ENCODE measurements around the gene TTLL5.

The TTLL5 gene

DNA sequence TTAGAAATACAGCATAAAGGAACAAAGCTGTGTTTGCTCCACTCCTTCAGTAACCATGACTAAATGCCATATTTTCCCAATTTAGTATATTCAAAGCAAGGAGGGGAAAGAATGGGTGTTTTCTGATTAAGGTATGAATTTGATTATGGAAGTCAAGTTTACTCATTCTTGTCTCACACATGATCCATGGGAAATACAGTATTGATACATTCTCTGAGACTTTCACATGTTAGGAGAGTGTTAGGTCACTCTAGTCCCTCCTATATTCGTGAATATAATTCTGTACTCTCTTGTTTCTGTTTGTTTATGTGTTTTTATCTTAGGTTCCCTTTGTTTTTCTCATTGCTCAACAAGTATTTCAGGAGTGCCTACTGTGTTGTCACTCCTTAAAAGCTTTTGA lies 42.4 kb downstream of the TTLL5 start (continued):
- TF ChIP-seq CSDC2 (CRISPR knock-in tag; IDR thresholded peaks at IDR 0.05), result no peak
- no peak for TF ChIP-seq ZNF8 (CRISPR knock-in tag; IDR thresholded peaks at IDR 0.05)
- no peak for TF ChIP-seq PATZ1 (CRISPR knock-in tag; IDR thresholded peaks at IDR 0.05; ENCODE audit: borderline replicate concordance)
- no peak for TF ChIP-seq ARNTL (CRISPR knock-in tag; IDR thresholded peaks at IDR 0.05; ENCODE audit: borderline replicate concordance, low read depth)
- no peak for TF ChIP-seq ZNF565 (CRISPR knock-in tag; conservative IDR thresholded peaks at IDR 0.05; ENCODE audit: low read depth)
- TF ChIP-seq PPARA (CRISPR knock-in tag; IDR thresholded peaks at IDR 0.05; ENCODE audit: borderline replicate concordance), result no peak
- TF ChIP-seq ZFP30 (CRISPR knock-in tag; IDR thresholded peaks at IDR 0.05), result no peak

DNA sequence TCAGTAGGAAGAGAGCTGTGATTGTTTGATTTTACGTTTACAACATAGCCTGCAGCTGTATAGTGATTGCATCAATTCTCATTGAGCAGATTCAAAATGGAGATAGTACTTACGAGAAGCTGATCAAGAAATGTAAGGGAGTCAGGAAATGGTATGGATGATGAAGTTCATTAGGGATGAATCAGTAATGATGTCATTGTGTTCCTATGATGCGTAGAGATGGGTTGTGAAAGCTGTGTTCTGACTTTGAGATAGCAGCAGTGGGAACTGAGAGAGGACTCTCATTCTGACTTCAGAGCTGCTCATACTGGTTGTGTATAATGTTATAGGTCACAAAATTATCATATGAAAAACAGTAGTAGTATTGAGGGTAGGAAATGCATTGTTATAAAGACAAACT lies 44.0 kb downstream of the TTLL5 start:
- ATAC-seq, result no peak
- TF ChIP-seq TOX (CRISPR knock-in tag; IDR thresholded peaks at IDR 0.05; ENCODE audit: borderline replicate concordance) (no peak), RARB (CRISPR knock-in tag; IDR thresholded peaks at IDR 0.05) (no peak), GLIS3 (CRISPR knock-in tag; IDR thresholded peaks at IDR 0.05) (no peak), PATZ1 (CRISPR knock-in tag; IDR thresholded peaks at IDR 0.05; ENCODE audit: borderline replicate concordance) (no peak), ZFP30 (CRISPR knock-in tag; IDR thresholded peaks at IDR 0.05) (no peak), ISL1 (CRISPR knock-in tag; IDR thresholded peaks at IDR 0.05) (no peak), ZNF70 (CRISPR knock-in tag; IDR thresholded peaks at IDR 0.05) (no peak), POU6F1 (CRISPR knock-in tag; IDR thresholded peaks at IDR 0.05; ENCODE audit: borderline replicate concordance, low read depth) (no peak), ZNF565 (CRISPR knock-in tag; conservative IDR thresholded peaks at IDR 0.05; ENCODE audit: low read depth) (no peak), OSR1 (CRISPR knock-in tag; IDR thresholded peaks at IDR 0.05) (no peak), SNAI2 (CRISPR knock-in tag; IDR thresholded peaks at IDR 0.05) (no peak), PPARA (CRISPR knock-in tag; IDR thresholded peaks at IDR 0.05; ENCODE audit: borderline replicate concordance) (no peak), TCF4 (CRISPR knock-in tag; IDR thresholded peaks at IDR 0.05; ENCODE audit: borderline replicate concordance) (no peak), BACH2 (CRISPR knock-in tag; IDR thresholded peaks at IDR 0.05; ENCODE audit: borderline replicate concordance) (no peak), ZFP3 (CRISPR knock-in tag; IDR thresholded peaks at IDR 0.05) (no peak)
- TF ChIP-seq, protein P1, sequence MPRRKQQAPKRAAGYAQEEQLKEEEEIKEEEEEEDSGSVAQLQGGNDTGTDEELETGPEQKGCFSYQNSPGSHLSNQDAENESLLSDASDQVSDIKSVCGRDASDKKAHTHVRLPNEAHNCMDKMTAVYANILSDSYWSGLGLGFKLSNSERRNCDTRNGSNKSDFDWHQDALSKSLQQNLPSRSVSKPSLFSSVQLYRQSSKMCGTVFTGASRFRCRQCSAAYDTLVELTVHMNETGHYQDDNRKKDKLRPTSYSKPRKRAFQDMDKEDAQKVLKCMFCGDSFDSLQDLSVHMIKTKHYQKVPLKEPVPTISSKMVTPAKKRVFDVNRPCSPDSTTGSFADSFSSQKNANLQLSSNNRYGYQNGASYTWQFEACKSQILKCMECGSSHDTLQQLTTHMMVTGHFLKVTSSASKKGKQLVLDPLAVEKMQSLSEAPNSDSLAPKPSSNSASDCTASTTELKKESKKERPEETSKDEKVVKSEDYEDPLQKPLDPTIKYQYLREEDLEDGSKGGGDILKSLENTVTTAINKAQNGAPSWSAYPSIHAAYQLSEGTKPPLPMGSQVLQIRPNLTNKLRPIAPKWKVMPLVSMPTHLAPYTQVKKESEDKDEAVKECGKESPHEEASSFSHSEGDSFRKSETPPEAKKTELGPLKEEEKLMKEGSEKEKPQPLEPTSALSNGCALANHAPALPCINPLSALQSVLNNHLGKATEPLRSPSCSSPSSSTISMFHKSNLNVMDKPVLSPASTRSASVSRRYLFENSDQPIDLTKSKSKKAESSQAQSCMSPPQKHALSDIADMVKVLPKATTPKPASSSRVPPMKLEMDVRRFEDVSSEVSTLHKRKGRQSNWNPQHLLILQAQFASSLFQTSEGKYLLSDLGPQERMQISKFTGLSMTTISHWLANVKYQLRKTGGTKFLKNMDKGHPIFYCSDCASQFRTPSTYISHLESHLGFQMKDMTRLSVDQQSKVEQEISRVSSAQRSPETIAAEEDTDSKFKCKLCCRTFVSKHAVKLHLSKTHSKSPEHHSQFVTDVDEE (CRISPR knock-in tag; IDR thresholded peaks at IDR 0.05), result no peak
- TF ChIP-seq, protein P2, sequence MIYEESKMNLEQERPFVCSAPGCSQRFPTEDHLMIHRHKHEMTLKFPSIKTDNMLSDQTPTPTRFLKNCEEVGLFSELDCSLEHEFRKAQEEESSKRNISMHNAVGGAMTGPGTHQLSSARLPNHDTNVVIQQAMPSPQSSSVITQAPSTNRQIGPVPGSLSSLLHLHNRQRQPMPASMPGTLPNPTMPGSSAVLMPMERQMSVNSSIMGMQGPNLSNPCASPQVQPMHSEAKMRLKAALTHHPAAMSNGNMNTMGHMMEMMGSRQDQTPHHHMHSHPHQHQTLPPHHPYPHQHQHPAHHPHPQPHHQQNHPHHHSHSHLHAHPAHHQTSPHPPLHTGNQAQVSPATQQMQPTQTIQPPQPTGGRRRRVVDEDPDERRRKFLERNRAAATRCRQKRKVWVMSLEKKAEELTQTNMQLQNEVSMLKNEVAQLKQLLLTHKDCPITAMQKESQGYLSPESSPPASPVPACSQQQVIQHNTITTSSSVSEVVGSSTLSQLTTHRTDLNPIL (CRISPR knock-in tag; IDR thresholded peaks at IDR 0.05; ENCODE audit: low read depth), result no peak

DNA sequence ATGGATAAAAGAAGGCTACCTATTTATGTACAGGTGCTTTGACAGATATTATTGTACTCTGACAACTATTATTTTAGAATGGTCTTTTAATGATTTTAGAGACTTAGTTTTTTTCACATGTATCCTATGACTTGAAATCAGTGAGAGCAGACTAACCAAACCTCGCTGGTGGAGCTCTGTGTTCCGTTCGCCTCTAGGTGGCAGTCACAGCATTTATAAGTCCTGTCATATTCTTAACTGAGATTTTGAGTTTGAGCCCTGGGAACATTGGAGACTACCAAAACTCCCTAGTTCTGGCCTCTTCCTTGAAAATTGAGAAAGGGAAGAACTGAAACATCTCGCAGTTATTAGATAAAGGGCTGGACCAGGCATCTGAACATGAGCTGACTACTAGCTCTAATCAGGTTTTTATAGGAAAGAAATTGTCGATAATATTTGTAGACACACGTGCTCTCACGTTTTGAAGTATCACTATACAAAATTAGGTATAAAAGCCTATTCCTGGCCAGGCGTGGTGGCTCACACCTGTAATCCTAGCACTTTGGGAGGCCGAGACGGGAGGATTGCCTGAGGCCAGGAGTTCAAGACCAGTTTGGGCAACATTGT lies 48.3 kb downstream of the TTLL5 start:
- peak; percentile 69 for ATAC-seq
- TF ChIP-seq ZNF8 (CRISPR knock-in tag; IDR thresholded peaks at IDR 0.05) (no peak), PPARA (CRISPR knock-in tag; IDR thresholded peaks at IDR 0.05; ENCODE audit: borderline replicate concordance) (no peak), ZFP3 (CRISPR knock-in tag; IDR thresholded peaks at IDR 0.05) (no peak), RARB (CRISPR knock-in tag; IDR thresholded peaks at IDR 0.05) (no peak), ISL1 (CRISPR knock-in tag; IDR thresholded peaks at IDR 0.05) (no peak), CSDC2 (CRISPR knock-in tag; IDR thresholded peaks at IDR 0.05) (no peak), ARNTL (CRISPR knock-in tag; IDR thresholded peaks at IDR 0.05; ENCODE audit: borderline replicate concordance, low read depth) (no peak), ZNF70 (CRISPR knock-in tag; IDR thresholded peaks at IDR 0.05) (no peak), BACH2 (CRISPR knock-in tag; IDR thresholded peaks at IDR 0.05; ENCODE audit: borderline replicate concordance) (no peak), TCF4 (CRISPR knock-in tag; IDR thresholded peaks at IDR 0.05; ENCODE audit: borderline replicate concordance) (no peak), PATZ1 (CRISPR knock-in tag; IDR thresholded peaks at IDR 0.05; ENCODE audit: borderline replicate concordance) (no peak), CSRNP3 (CRISPR knock-in tag; IDR thresholded peaks at IDR 0.05) (no peak), TOX (CRISPR knock-in tag; IDR thresholded peaks at IDR 0.05; ENCODE audit: borderline replicate concordance) (no peak), GLIS3 (CRISPR knock-in tag; IDR thresholded peaks at IDR 0.05) (no peak)
- TF ChIP-seq, protein P2 (CRISPR knock-in tag; IDR thresholded peaks at IDR 0.05; ENCODE audit: low read depth), result no peak

Measured in SK-N-SH treated with all-trans-retinoic acid at 6 μM for 48 hours (cell line).